Activated CD4-positive, alpha-beta T cell treated with anti-CD3 and anti-CD28 coated beads for 36 hours (primary cell): ENCODE results near the gene MRPS21. TPM values are rescaled to one million over a fixed set of nuclear protein-coding genes. Genes with fewer than 3 reads are reported as not detected.
A peak's percentile ranks its signal among the peaks of the same experiment; 100 is the strongest.

Experiments
- ATAC-seq: fragments of 200-7000 bp; cut with Tn5 transposase; one replicate; pipeline ENCODE4 v1.10.0; 2021; ENCODE audit warnings: mild to moderate bottlenecking, moderate library complexity
- CTCF ChIA-PET: fragments of 350-600 bp; sonication (Branson Sonifier 250); formaldehyde crosslinking; loops from one replicate; lab custom pipeline; 2021; ENCODE audit warnings: antibody characterized with exemption; lab: Charles Lee
- POLR2A ChIA-PET: fragments of 350-600 bp; sonication (Branson Sonifier 250); formaldehyde crosslinking; loops from one replicate; lab custom pipeline; 2021; ENCODE audit warnings: antibody characterized with exemption, inconsistent platforms; lab: Charles Lee
- DNase-seq: peaks from one replicate; pipeline ENCODE4 v3.0.0-alpha.2; 2020
- H3K27ac Mint-ChIP-seq: one replicate; pipeline ENCODE4 v1.8.0; 2021; ENCODE audit warnings: mixed read lengths
- H3K27me3 Mint-ChIP-seq: one replicate; pipeline ENCODE4 v1.8.0; 2021; ENCODE audit warnings: mixed read lengths
- H3K36me3 Mint-ChIP-seq: one replicate; pipeline ENCODE4 v1.8.0; 2021; ENCODE audit warnings: low read depth, mixed read lengths
- H3K4me1 Mint-ChIP-seq: one replicate; pipeline ENCODE4 v1.8.0; 2021; ENCODE audit warnings: mixed read lengths
- H3K4me3 Mint-ChIP-seq: one replicate; pipeline ENCODE4 v1.8.0; 2021; ENCODE audit warnings: mild to moderate bottlenecking, moderate library complexity, mixed read lengths
- H3K9me3 Mint-ChIP-seq: one replicate; pipeline ENCODE4 v1.8.0; 2021; ENCODE audit warnings: low read depth, mixed read lengths
- intact Hi-C, 2 experiments: fragments of 100-400 bp; cut with DNase I in 1 of 2; cut with micrococcal nuclease in 1 of 2; formaldehyde crosslinking; loops; one replicate each; pipeline versions ENCODE4 v1.14.2 to v1.15.1; 2022 to 2024; cut with DNase I, micrococcal nuclease
- total RNA-seq, 2 experiments: library from RNA; stranded (reverse); gene quantifications; one replicate each; pipeline ENCODE4 v1.2.3, GENCODE V29; 2021

MRPS21 gene
- 100 to 1,000 TPM in 1 of 2 experiments, 10 to 100 TPM in 1; 86.4 to 111 TPM for total RNA-seq

- Mint-ChIP-seq H3K36me3 (peaks cover 28% of the 10 kb centered on the region), H3K27ac (peak within 1 kb of the TSS; percentile 92), H3K4me3 (peak within 1 kb of the TSS; percentile 95), H3K9me3 (no peaks in the 10 kb centered on the region), H3K27me3 (no peaks in the 10 kb centered on the region), H3K4me1 (peaks cover 34% of the 10 kb centered on the region)
- ChIA-PET CTCF (no interaction called here), POLR2A (no interaction called here)
- intact Hi-C loops: loop anchor here in 1 of 2 experiments (1.0 kb wide), 6 partner anchors 11 to 80 kb away; partner anchors contain the start of genes APH1A, CIART, PRPF3 and RPRD2
- DNase-seq (peak; percentile 93), ATAC-seq (peak; percentile 99)
Measured at GRCh38 chr1:150293433-150294253, at the start of gene MRPS21. TSS of gene MRPS21 (plus strand) at chr1:150293861. CDS start at chr1:150294367, 506 bp downstream.

GRCh38 chr1:150249936-150250335, 43.7 kb upstream of the MRPS21 start:
- no peak overlapping the region for H3K27ac Mint-ChIP-seq
- no peak for DNase-seq
- no peaks in the 10 kb centered on the region for H3K4me1 Mint-ChIP-seq
- no peak overlapping the region for H3K4me3 Mint-ChIP-seq
- intact Hi-C loops: loop anchor here (10.0 kb wide), 3 partner anchors 185 to 285 kb away; partner anchors contain the start of gene TARS2 (in 1 of the 2)
- ChIA-PET CTCF (no interaction called here), POLR2A (interaction anchor here (0.7 kb wide), 1 partner anchor 76 kb away, joined by 5 read pairs; no protein-coding TSS in a partner anchor)
- no peak for ATAC-seq
- H3K36me3 Mint-ChIP-seq: no peaks in the 10 kb centered on the region
- peaks cover 4% of the 10 kb centered on the region for H3K27me3 Mint-ChIP-seq
- no peaks in the 10 kb centered on the region for H3K9me3 Mint-ChIP-seq

GRCh38 chr1:150256198-150256553, 37.5 kb upstream of the MRPS21 start:
- no peak for DNase-seq
- intact Hi-C loops: loop anchor here (1.0 to 10.0 kb wide), 9 partner anchors 13 to 741 kb away; partner anchors contain the start of genes PRPF3 (in 2 of the 2), APH1A (in 1 of the 2) and TARS2 (in 1 of the 2)
- Mint-ChIP-seq H3K27me3 (peaks cover 28% of the 10 kb centered on the region), H3K4me3 (peak overlapping the region; percentile 40), H3K4me1 (peaks cover 11% of the 10 kb centered on the region), H3K27ac (no peak overlapping the region), H3K36me3 (no peaks in the 10 kb centered on the region), H3K9me3 (no peaks in the 10 kb centered on the region)
- ChIA-PET CTCF (interaction anchor here (0.7 to 3.7 kb wide), 30 partner anchors 8 to 750 kb away, joined by 3 to 23 read pairs (median 4); partner anchors contain the start of genes APH1A, C1orf54, FALEC and PRPF3), POLR2A (interaction anchor here (0.6 to 1.5 kb wide), 5 partner anchors 17 to 108 kb away, joined by 3 to 8 read pairs (median 4); partner anchors contain the start of genes ANP32E, PRPF3 and RPRD2)
- ATAC-seq: no peak

- H3K27ac Mint-ChIP-seq: no peak overlapping the region
- DNase-seq (no peak), ATAC-seq (no peak)
- peaks cover 11% of the 10 kb centered on the region for H3K4me1 Mint-ChIP-seq
- H3K36me3 Mint-ChIP-seq: no peaks in the 10 kb centered on the region
- intact Hi-C loops: loop anchor here (1.0 to 10.0 kb wide), 9 partner anchors 13 to 741 kb away; partner anchors contain the start of genes PRPF3 (in 2 of the 2), APH1A (in 1 of the 2) and TARS2 (in 1 of the 2)
- H3K4me3 Mint-ChIP-seq: no peak overlapping the region
- ChIA-PET POLR2A (interaction anchor here (1.0 to 1.5 kb wide), 4 partner anchors 17 to 107 kb away, joined by 3 to 8 read pairs (median 4); partner anchors contain the start of genes ANP32E, PRPF3 and RPRD2), CTCF (interaction anchor here (0.7 to 3.7 kb wide), 30 partner anchors 8 to 749 kb away, joined by 3 to 23 read pairs (median 4); partner anchors contain the start of genes APH1A, C1orf54, FALEC and PRPF3)
- peaks cover 28% of the 10 kb centered on the region for H3K27me3 Mint-ChIP-seq
- H3K9me3 Mint-ChIP-seq: no peaks in the 10 kb centered on the region
Measured at GRCh38 chr1:150256554-150257341, 36.9 kb upstream of the MRPS21 start.

- POLR2A ChIA-PET: no interaction called here
- ATAC-seq: no peak
- intact Hi-C loops: loop anchor here (2.0 to 10.0 kb wide), 7 partner anchors 63 to 739 kb away; partner anchors contain the start of genes PRPF3 (in 2 of the 2) and TARS2 (in 1 of the 2)
- no peak within 1 kb of the TSS for H3K4me3 Mint-ChIP-seq
- H3K9me3 Mint-ChIP-seq: no peaks in the 10 kb centered on the region
- no peak within 1 kb of the TSS for H3K27ac Mint-ChIP-seq
- CTCF ChIA-PET: interaction anchor here (0.6 to 3.7 kb wide), 5 partner anchors 22 to 304 kb away, joined by 3 to 20 read pairs (median 4); partner anchors contain the start of gene FALEC
- H3K36me3 Mint-ChIP-seq: no peaks in the 10 kb centered on the region
- no peak for DNase-seq
- H3K27me3 Mint-ChIP-seq: peaks cover 28% of the 10 kb centered on the region
- H3K4me1 Mint-ChIP-seq: peaks cover 11% of the 10 kb centered on the region
Measured at GRCh38 chr1:150257624-150258585, 35.8 kb upstream of the MRPS21 start, which contains the start of gene CA14. TSS of gene CA14 (plus strand) at chr1:150257774. CDS start at chr1:150258129, 355 bp downstream.

GRCh38 chr1:150259217-150259616, 34.4 kb upstream of the MRPS21 start:
- no peaks in the 10 kb centered on the region for H3K36me3 Mint-ChIP-seq
- ATAC-seq (no peak), DNase-seq (no peak)
- H3K27ac Mint-ChIP-seq: no peak overlapping the region
- CTCF ChIA-PET: interaction anchor here (0.6 to 2.1 kb wide), 4 partner anchors 8 to 27 kb away, joined by 3 to 5 read pairs (median 4); no protein-coding TSS in a partner anchor
- H3K4me3 Mint-ChIP-seq: no peak overlapping the region
- intact Hi-C loops: loop anchor here (5.0 to 10.0 kb wide), 6 partner anchors 63 to 738 kb away; partner anchors contain the start of genes PRPF3 (in 1 of the 2) and TARS2 (in 1 of the 2)
- H3K27me3 Mint-ChIP-seq: peaks cover 26% of the 10 kb centered on the region
- H3K4me1 Mint-ChIP-seq: peaks cover 11% of the 10 kb centered on the region
- POLR2A ChIA-PET: no interaction called here
- H3K9me3 Mint-ChIP-seq: no peaks in the 10 kb centered on the region

- ATAC-seq (no peak), DNase-seq (no peak)
- Mint-ChIP-seq H3K27ac (no peak overlapping the region), H3K36me3 (peaks cover 2% of the 10 kb centered on the region), H3K9me3 (no peaks in the 10 kb centered on the region), H3K27me3 (peaks cover 26% of the 10 kb centered on the region), H3K4me1 (peaks cover 11% of the 10 kb centered on the region), H3K4me3 (no peak overlapping the region)
- ChIA-PET CTCF (interaction anchor here (1.1 to 2.1 kb wide), 2 partner anchors 9 to 20 kb away, joined by 3 to 5 read pairs; no protein-coding TSS in a partner anchor), POLR2A (no interaction called here)
- intact Hi-C loops: loop anchor here (5.0 to 10.0 kb wide), 6 partner anchors 62 to 737 kb away; partner anchors contain the start of genes PRPF3 (in 1 of the 2) and TARS2 (in 1 of the 2)
Measured at GRCh38 chr1:150259758-150260669, 33.6 kb upstream of the MRPS21 start.

GRCh38 chr1:150261367-150261766, 32.3 kb upstream of the MRPS21 start:
- Mint-ChIP-seq H3K36me3 (peaks cover 12% of the 10 kb centered on the region), H3K4me1 (peaks cover 3% of the 10 kb centered on the region), H3K4me3 (no peak overlapping the region), H3K9me3 (no peaks in the 10 kb centered on the region), H3K27me3 (peaks cover 22% of the 10 kb centered on the region), H3K27ac (no peak overlapping the region)
- ChIA-PET POLR2A (no interaction called here), CTCF (interaction anchor here (1.0 kb wide), 1 partner anchor 266 kb away, joined by 3 read pairs; no protein-coding TSS in a partner anchor)
- ATAC-seq (no peak), DNase-seq (no peak)
- intact Hi-C loops: no loop called here
